Pancreas (tissue), 10 donors: Measurements from ENCODE around the gene BDH1. TPM values are rescaled to one million over a fixed set of nuclear protein-coding genes. Genes with fewer than 3 reads are reported as not detected.

Experiments
- ATAC-seq, 4 donors: fragments of 200-7000 bp; cut with Tn5 transposase; one replicate each; pipeline versions ENCODE4 v1.8.0 to v1.9.1; 2020; ENCODE audit warnings: mild to moderate bottlenecking in 4 of 4, moderate library complexity in 4 of 4
- DNase-seq, 6 donors: peaks; one replicate each; pipeline ENCODE4 v3.0.0-alpha.2; 2020
- FAIRE-seq: peaks from 2 replicates; lab custom pipeline; 2012; peaks lifted over from hg19 to GRCh38; lab: Jason Lieb, UNC
- H3K27ac ChIP-seq, 4 donors: fragments of 200-600 bp; sonication (generic); 1 replicate in 3 of 4; 2 replicates in 1 of 4; pipeline versions ENCODE4 v1.5.0 to v1.8.0; 2020
- H3K27me3 ChIP-seq, 4 donors: fragments of 200-600 bp; one replicate each; pipeline ENCODE4 v1.8.0; 2021
- H3K36me3 ChIP-seq, 3 donors: fragments of 200-600 bp; sonication (generic) in 1 of 3; one replicate each; pipeline versions ENCODE4 v1.5.0 to v1.8.0; 2020 to 2021
- H3K4me1 ChIP-seq, 3 donors: fragments of 200-600 bp; one replicate each; pipeline ENCODE4 v1.8.0; 2021
- H3K4me3 ChIP-seq, 4 donors: fragments of 200-600 bp; sonication (generic) in 2 of 4; one replicate each; pipeline versions ENCODE4 v1.5.0 to v1.8.0; 2020 to 2021
- H3K9me3 ChIP-seq, 4 donors: fragments of 200-600 bp; one replicate each; pipeline ENCODE4 v1.8.0; 2021
- CTCF ChIP-seq, 4 donors: fragments of 200-600 bp; sonication (generic) in 3 of 4; IDR thresholded peaks; one replicate each; pipeline versions ENCODE4 v1.5.0 to v1.8.0; 2021; ENCODE audit warnings: antibody characterized with exemption in 4 of 4
- WGBS, 2 donors: extraction: QIAGEN DNeasy Blood & Tissue Kit; methylation state at CpG; one replicate each; pipeline ENCODE4 v1.1.7; 2013; 5-methylcytosine and 5-hydroxymethylcytosine counted together
- intact Hi-C, 3 donors: fragments of 100-400 bp; cut with DNase I; formaldehyde crosslinking; loops; one replicate each; pipeline versions ENCODE4 v1.11.1 to v1.14.2; 2022
- polyA plus RNA-seq, 2 donors: library from polyadenylated mRNA; stranded (reverse); fragments of 200-250 nt; gene quantifications; one replicate each; pipeline ENCODE4 v1.2.3, GENCODE V29; 2013
- total RNA-seq, 6 donors: library from RNA; stranded (reverse); fragmentation: NEBNext Ultra II Directional in 4 of 6; extraction: Animal tissue kit (Norgen Biotek cat#: 25700) in 4 of 6; gene quantifications; one replicate each; pipeline versions ENCODE4 v1.2.1 to v1.2.4, GENCODE V29; 2021 to 2023
- donor health status: healthy with polysubstance abuse.
- donor health status: DM: no; HTN: no; CAD: no; lungs with moderate emphysema.
- donor health status: DM: no; HTN: no; CAD: no.
- donor health status: control.
- donor health status: control.
- donor health status: Bipolar disorder and iron deficiency.
- donor health status: DM: yes; HTN: yes; CAD: no.
- donor health status: DM: no; HTN: no; CAD: no.
- donor health status: DM: no; HTN: no; CAD: no.
- donor health status: DM: yes; HTN: yes; CAD: no.

Gene BDH1
- total and polyA plus RNA-seq, 8 donors: 2.1 to 20.8 (median 8.3) TPM

GRCh38 chr3:197468866-197469382, 86.8 kb downstream of the BDH1 start:
- Histone ChIP-seq H3K27me3 (no peaks in the 10 kb centered on the region), H3K4me3 (no peak overlapping the region), H3K36me3 (no peaks in the 10 kb centered on the region), H3K9me3 (no peaks in the 10 kb centered on the region), H3K4me1 (peaks cover 0 to 28% (median 0%) of the 10 kb centered on the region in 3 donors), H3K27ac (no peak overlapping the region)
- TF ChIP-seq CTCF (IDR thresholded peaks at IDR 0.05): no peak
- DNase-seq (peak in 2 of 6 donors; percentile 31 to 50), ATAC-seq (peak; percentile 72 to 85 (median 80)), FAIRE-seq (no peak)
- WGBS, 2 donors: 20 to 25% methylated on average over 5 of the region's 5 CpGs
- intact Hi-C loops: no loop called here

- 88 to 92% methylated on average over 7 of the region's 7 CpGs for WGBS, 2 donors
- Histone ChIP-seq H3K27ac (no peak overlapping the region), H3K27me3 (no peaks in the 10 kb centered on the region), H3K4me1 (peaks cover 0 to 28% (median 0%) of the 10 kb centered on the region in 3 donors), H3K4me3 (no peak overlapping the region), H3K36me3 (no peaks in the 10 kb centered on the region), H3K9me3 (no peaks in the 10 kb centered on the region)
- ATAC-seq (no peak), DNase-seq (no peak), FAIRE-seq (no peak)
- no peak for TF ChIP-seq CTCF (IDR thresholded peaks at IDR 0.05)
- intact Hi-C loops: no loop called here
These were observed 87.6 kb downstream of the BDH1 start for GRCh38 chr3:197468167-197468566.

GRCh38 chr3:197466586-197467399, 89.0 kb downstream of the BDH1 start:
- Histone ChIP-seq H3K27me3 (no peaks in the 10 kb centered on the region), H3K9me3 (no peaks in the 10 kb centered on the region), H3K4me1 (peaks cover 0 to 26% (median 0%) of the 10 kb centered on the region in 3 donors), H3K36me3 (no peaks in the 10 kb centered on the region), H3K4me3 (no peak overlapping the region), H3K27ac (no peak overlapping the region)
- intact Hi-C loops: no loop called here
- FAIRE-seq: no peak
- ATAC-seq: peak; percentile 16 to 67 (median 38)
- 30 to 45% methylated on average over 7 of the region's 7 CpGs for WGBS, 2 donors
- TF ChIP-seq CTCF (IDR thresholded peaks at IDR 0.05): no peak
- no peak for DNase-seq

GRCh38 chr3:197465996-197466549, 89.7 kb downstream of the BDH1 start:
- FAIRE-seq (no peak), DNase-seq (no peak)

More at GRCh38 chr3:197465996-197466549, 89.7 kb downstream of the BDH1 start:
- H3K27ac ChIP-seq: no peak overlapping the region
- H3K9me3 ChIP-seq: no peaks in the 10 kb centered on the region
- peaks cover 0 to 19% (median 0%) of the 10 kb centered on the region in 3 donors for H3K4me1 ChIP-seq
- no peak overlapping the region for H3K4me3 ChIP-seq
- peak in 3 of 4 donors; percentile 10 to 74 (median 33) for ATAC-seq
- TF ChIP-seq CTCF (IDR thresholded peaks at IDR 0.05): no peak
- 32 to 41% methylated on average over 3 of the region's 3 CpGs for WGBS, 2 donors
- intact Hi-C loops: no loop called here
- H3K27me3 ChIP-seq: no peaks in the 10 kb centered on the region
- H3K36me3 ChIP-seq: no peaks in the 10 kb centered on the region
